Body of pancreas (tissue), 4 donors: ENCODE data around the gene DCAF4.

Experiments
- CTCF ChIP-seq, 7 experiments: fragments of 450-650 bp in 4 of 7; fragments of 200-600 bp in 3 of 7; sonication (generic) in 3 of 7; IDR thresholded peaks; one replicate each; pipeline ENCODE4 v1.5.1; 2016 to 2019; ENCODE audit warnings: antibody characterized with exemption in 7 of 7
- POLR2A ChIP-seq, 3 donors: fragments of 450-650 bp; IDR thresholded peaks; one replicate each; pipeline ENCODE4 v1.6.1; 2016; ENCODE audit warnings: antibody characterized with exemption in 3 of 3, mild to moderate bottlenecking in 2 of 3

- no peak for TF ChIP-seq CTCF (IDR thresholded peaks at IDR 0.05)
- peak in 2 of 3 donors; percentile 25 to 40 for TF ChIP-seq POLR2A (IDR thresholded peaks at IDR 0.05)
Measured at GRCh38 chr14:72893636-72894322, 32.5 kb upstream of the DCAF4 start, which contains the start of gene DPF3.
